ENCODE data around the gene IQGAP3. TPM values are rescaled to one million over a fixed set of nuclear protein-coding genes. Genes with fewer than 3 reads are reported as not detected.

IQGAP3 gene
- total RNA-seq, 2 donors from 2014 or later = 1.0 TPM; not detected in 1

- H3K4me3 ChIP-seq = no peak overlapping the region
- TF ChIP-seq CTCF (IDR thresholded peaks at IDR 0.05) = no peak
Observed at GRCh38 chr1:156543066-156543465, 29.3 kb downstream of the IQGAP3 start.

GRCh38 chr1:156540955-156541354, 31.4 kb downstream of the IQGAP3 start:
- Histone ChIP-seq H3K4me1 (peaks cover 0 to 7% of the 10 kb centered on the region in 2 donors), H3K27me3 (no peaks in the 10 kb centered on the region), H3K27ac (no peak overlapping the region), H3K36me3 (no peaks in the 10 kb centered on the region), H3K4me3 (no peak overlapping the region), H3K9me3 (no peaks in the 10 kb centered on the region)
- no peak for DNase-seq (ENCODE audit: low spot score)
- TF ChIP-seq CTCF (IDR thresholded peaks at IDR 0.05) = no peak

More at GRCh38 chr1:156543066-156543465, 29.3 kb downstream of the IQGAP3 start:
- peaks cover 0 to 7% of the 10 kb centered on the region in 2 donors for H3K4me1 ChIP-seq
- no peaks in the 10 kb centered on the region for H3K9me3 ChIP-seq
- H3K36me3 ChIP-seq = no peaks in the 10 kb centered on the region
- H3K27ac ChIP-seq = no peak overlapping the region
- no peak for DNase-seq (ENCODE audit: low spot score)
- no peaks in the 10 kb centered on the region for H3K27me3 ChIP-seq

GRCh38 chr1:156539818-156540355, 32.5 kb downstream of the IQGAP3 start:
- Histone ChIP-seq H3K9me3 (no peaks in the 10 kb centered on the region), H3K27me3 (no peaks in the 10 kb centered on the region), H3K27ac (no peak overlapping the region), H3K4me3 (no peak overlapping the region), H3K36me3 (no peaks in the 10 kb centered on the region), H3K4me1 (peaks cover 0 to 7% of the 10 kb centered on the region in 2 donors)
- DNase-seq (ENCODE audit: low spot score) = no peak
- TF ChIP-seq CTCF (IDR thresholded peaks at IDR 0.05) = no peak

GRCh38 chr1:156538711-156539440, 33.5 kb downstream of the IQGAP3 start:
- no peak for DNase-seq (ENCODE audit: low spot score)
- TF ChIP-seq CTCF (IDR thresholded peaks at IDR 0.05) = no peak

GRCh38 chr1:156537027-156537426, 35.3 kb downstream of the IQGAP3 start:
- no peak for TF ChIP-seq CTCF (IDR thresholded peaks at IDR 0.05)
- Histone ChIP-seq H3K27me3 (no peaks in the 10 kb centered on the region), H3K36me3 (no peaks in the 10 kb centered on the region), H3K4me3 (no peak overlapping the region), H3K9me3 (no peaks in the 10 kb centered on the region), H3K4me1 (no peaks in the 10 kb centered on the region), H3K27ac (no peak overlapping the region)
- no peak for DNase-seq (ENCODE audit: low spot score)

More at GRCh38 chr1:156538711-156539440, 33.5 kb downstream of the IQGAP3 start:
- Histone ChIP-seq H3K4me3 (no peak overlapping the region), H3K4me1 (peaks cover 0 to 7% of the 10 kb centered on the region in 2 donors), H3K9me3 (no peaks in the 10 kb centered on the region), H3K27me3 (no peaks in the 10 kb centered on the region), H3K36me3 (no peaks in the 10 kb centered on the region), H3K27ac (no peak overlapping the region)
